ENCODE results near the gene VSTM2B. TPM values are rescaled to one million over a fixed set of nuclear protein-coding genes. Genes with fewer than 3 reads are reported as not detected.
"Not testable (repeated sequence)": the region's sequence is repeated elsewhere in the genome, so short reads cannot be mapped to it uniquely, and the experiment has no call there.

Gene VSTM2B
- total RNA-seq, 1 experiment from 2014 or later = not detected

GRCh38 chr19:29484876-29485275, 40.9 kb upstream of the VSTM2B start:
- intact Hi-C loops (cut with micrococcal nuclease; ENCODE audit: unreplicated experiment) = no loop called here
- H3K4me2 ChIP-seq = no peak overlapping the region
- H2AFZ ChIP-seq = no peak overlapping the region
- H3K36me3 ChIP-seq (ENCODE audit: low read depth) = no peaks in the 10 kb centered on the region
- no peaks in the 10 kb centered on the region for H3K4me1 ChIP-seq (replicated peaks; ENCODE audit: insufficient read depth)
- peaks cover 92% of the 10 kb centered on the region for H3K27me3 ChIP-seq (ENCODE audit: insufficient read depth, low read depth)
- no peak for DNase-seq
- no peaks in the 10 kb centered on the region for H4K20me1 ChIP-seq (ENCODE audit: insufficient read depth)
- CTCF ChIA-PET = no interaction called here
- H3K4me3 ChIP-seq = no peak overlapping the region
- no peak overlapping the region for H3K27ac ChIP-seq
- no peaks in the 10 kb centered on the region for H3F3A ChIP-seq (ENCODE audit: insufficient read depth, low read depth)
- TF ChIP-seq CTCF (conservative IDR thresholded peaks at IDR 0.05) (no peak), EZH2 (IDR thresholded peaks at IDR 0.05; ENCODE audit: low read depth) (no peak)
- no peaks in the 10 kb centered on the region for H3K9me2 ChIP-seq (ENCODE audit: insufficient read depth)
- no peaks in the 10 kb centered on the region for H3K79me2 ChIP-seq (ENCODE audit: low read depth)
- no peaks in the 10 kb centered on the region for H3K9me3 ChIP-seq (ENCODE audit: insufficient read depth, low read depth)
- POLR2A ChIA-PET (ENCODE audit: unreplicated experiment) = no interaction called here
- BruUV-seq (replicated peaks) = no TSS peak

DNA sequence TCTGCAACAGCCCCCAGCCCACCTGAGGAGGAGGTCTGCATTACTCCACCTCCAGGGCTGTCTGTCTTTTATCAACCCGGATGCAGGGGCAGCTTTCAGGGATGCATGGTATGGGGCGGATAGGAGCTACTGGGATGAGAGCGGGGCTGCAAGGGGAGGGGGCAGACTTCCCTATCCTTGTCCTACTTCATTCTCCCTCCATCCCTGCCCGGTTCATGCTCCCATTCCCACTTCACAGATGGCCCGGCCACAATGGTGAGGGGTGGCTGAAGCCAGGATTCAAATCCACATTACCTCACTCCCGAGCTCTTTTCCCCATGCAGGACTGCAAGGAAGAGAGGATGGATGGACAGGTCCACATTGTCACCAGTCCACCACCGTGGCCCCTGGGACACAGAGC, 40.5 kb upstream of the VSTM2B start:
- H3K4me2 ChIP-seq = no peak overlapping the region
- H3K9me2 ChIP-seq (ENCODE audit: insufficient read depth) = no peaks in the 10 kb centered on the region
- ChIA-PET POLR2A (ENCODE audit: unreplicated experiment) (no interaction called here), CTCF (no interaction called here)
- no peaks in the 10 kb centered on the region for H4K20me1 ChIP-seq (ENCODE audit: insufficient read depth)
- DNase-seq = no peak
- peaks cover 92% of the 10 kb centered on the region for H3K27me3 ChIP-seq (ENCODE audit: insufficient read depth, low read depth)
- H3K4me3 ChIP-seq = no peak overlapping the region
- no peak overlapping the region for H3K27ac ChIP-seq
- H3K36me3 ChIP-seq (ENCODE audit: low read depth) = no peaks in the 10 kb centered on the region
- H3K9me3 ChIP-seq (ENCODE audit: insufficient read depth, low read depth) = no peaks in the 10 kb centered on the region
- H3K79me2 ChIP-seq (ENCODE audit: low read depth) = no peaks in the 10 kb centered on the region
- H3F3A ChIP-seq (ENCODE audit: insufficient read depth, low read depth) = no peaks in the 10 kb centered on the region
- TF ChIP-seq EZH2 (IDR thresholded peaks at IDR 0.05; ENCODE audit: low read depth) = no peak
- no peak overlapping the region for H2AFZ ChIP-seq
- intact Hi-C loops (cut with micrococcal nuclease; ENCODE audit: unreplicated experiment) = no loop called here
- no peaks in the 10 kb centered on the region for H3K4me1 ChIP-seq (replicated peaks; ENCODE audit: insufficient read depth)
- BruUV-seq (replicated peaks) = no TSS peak

- H3K27ac ChIP-seq; H4K20me1 ChIP-seq (ENCODE audit: insufficient read depth); DNase-seq; H3K9me2 ChIP-seq (ENCODE audit: insufficient read depth); H3K9me3 ChIP-seq (ENCODE audit: insufficient read depth, low read depth); intact Hi-C loops (cut with micrococcal nuclease; ENCODE audit: unreplicated experiment); H3F3A ChIP-seq (ENCODE audit: insufficient read depth, low read depth); H3K4me2 ChIP-seq; BruUV-seq (replicated peaks); H3K79me2 ChIP-seq (ENCODE audit: low read depth); POLR2A ChIA-PET (ENCODE audit: unreplicated experiment); CTCF ChIA-PET; H3K4me3 ChIP-seq; H3K36me3 ChIP-seq (ENCODE audit: low read depth); H3K4me1 ChIP-seq (replicated peaks; ENCODE audit: insufficient read depth); H2AFZ ChIP-seq: not testable (repeated sequence)
- peaks cover 95% of the 10 kb centered on the region for H3K27me3 ChIP-seq (ENCODE audit: insufficient read depth, low read depth)
Observed at GRCh38 chr19:29486961-29487360, 38.8 kb upstream of the VSTM2B start.

DNA sequence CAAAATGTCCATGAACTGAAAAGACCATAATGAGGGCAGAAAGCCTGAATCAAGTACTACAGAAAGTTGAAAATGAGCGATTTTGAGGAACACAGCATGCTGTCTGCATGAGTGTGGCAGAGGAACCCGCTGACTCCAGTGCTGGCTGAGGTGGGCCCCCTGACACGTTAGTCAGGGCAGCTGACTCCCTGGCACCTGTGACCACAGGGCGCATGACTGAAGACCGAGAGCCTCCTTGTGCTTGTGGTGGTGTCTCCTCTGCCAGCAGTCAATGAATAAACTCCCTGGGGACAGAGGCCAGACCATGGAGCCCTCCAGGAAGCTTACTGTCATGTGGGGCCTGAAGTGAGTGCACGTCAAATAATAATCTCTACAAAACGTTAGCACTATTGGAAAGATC, 38.4 kb upstream of the VSTM2B start:
- no peaks in the 10 kb centered on the region for H3F3A ChIP-seq (ENCODE audit: insufficient read depth, low read depth)
- ChIA-PET CTCF (no interaction called here), POLR2A (ENCODE audit: unreplicated experiment) (no interaction called here)
- H3K27me3 ChIP-seq (ENCODE audit: insufficient read depth, low read depth) = peaks cover 97% of the 10 kb centered on the region
- no peak for TF ChIP-seq CTCF (conservative IDR thresholded peaks at IDR 0.05)
- no peak for TF ChIP-seq EZH2 (IDR thresholded peaks at IDR 0.05; ENCODE audit: low read depth)
- H2AFZ ChIP-seq = no peak overlapping the region
- H3K9me3 ChIP-seq (ENCODE audit: insufficient read depth, low read depth) = no peaks in the 10 kb centered on the region
- H3K4me1 ChIP-seq (replicated peaks; ENCODE audit: insufficient read depth) = no peaks in the 10 kb centered on the region
- no peak overlapping the region for H3K27ac ChIP-seq
- no peaks in the 10 kb centered on the region for H4K20me1 ChIP-seq (ENCODE audit: insufficient read depth)
- intact Hi-C loops (cut with micrococcal nuclease; ENCODE audit: unreplicated experiment) = no loop called here
- no peak for DNase-seq
- BruUV-seq (replicated peaks) = no TSS peak
- H3K36me3 ChIP-seq (ENCODE audit: low read depth) = no peaks in the 10 kb centered on the region
- no peaks in the 10 kb centered on the region for H3K9me2 ChIP-seq (ENCODE audit: insufficient read depth)
- H3K4me3 ChIP-seq = no peak overlapping the region
- H3K4me2 ChIP-seq = no peak overlapping the region
- no peaks in the 10 kb centered on the region for H3K79me2 ChIP-seq (ENCODE audit: low read depth)
